IPS DF 19.7 (cell line): Measurements from ENCODE around the gene ACER3.
"Not testable (repeated sequence)": the region's sequence is repeated elsewhere in the genome, so short reads cannot be mapped to it uniquely, and the experiment has no call there.

Experiments
- DNase-seq: peaks from one replicate; pipeline ENCODE4 v3.0.0-alpha.2; 2013; ENCODE audit warnings: low read depth, low spot score

The ACER3 gene

GRCh38 chr11:76860539-76861475 lies at the start of gene ACER3:
Gene ACER3 (plus strand): TSS chr11:76860918. CDS start chr11:76860977, 59 bp downstream.
- no peak for DNase-seq

GRCh38 chr11:76811259-76811658 lies 49.5 kb upstream of the ACER3 start:
- no peak for DNase-seq

DNA sequence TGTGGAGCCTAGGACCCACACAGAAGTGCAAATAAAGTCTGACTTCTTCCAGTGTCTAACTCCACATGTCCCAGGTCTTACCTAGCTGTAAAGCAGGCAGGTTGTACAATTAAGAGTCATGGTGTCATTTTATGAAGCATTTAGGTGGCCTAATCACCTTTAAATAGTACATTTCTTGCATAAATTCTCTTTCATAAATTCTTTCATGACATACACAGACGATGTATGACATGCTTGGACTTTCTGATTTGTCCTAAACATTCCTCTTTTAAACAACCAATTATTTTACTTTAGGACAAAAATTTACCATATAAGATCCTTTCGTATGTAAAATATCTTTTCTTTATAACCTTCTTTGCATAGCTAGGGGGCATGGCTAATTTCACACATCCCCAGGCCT lies 46.3 kb upstream of the ACER3 start:
- no peak for DNase-seq

DNA sequence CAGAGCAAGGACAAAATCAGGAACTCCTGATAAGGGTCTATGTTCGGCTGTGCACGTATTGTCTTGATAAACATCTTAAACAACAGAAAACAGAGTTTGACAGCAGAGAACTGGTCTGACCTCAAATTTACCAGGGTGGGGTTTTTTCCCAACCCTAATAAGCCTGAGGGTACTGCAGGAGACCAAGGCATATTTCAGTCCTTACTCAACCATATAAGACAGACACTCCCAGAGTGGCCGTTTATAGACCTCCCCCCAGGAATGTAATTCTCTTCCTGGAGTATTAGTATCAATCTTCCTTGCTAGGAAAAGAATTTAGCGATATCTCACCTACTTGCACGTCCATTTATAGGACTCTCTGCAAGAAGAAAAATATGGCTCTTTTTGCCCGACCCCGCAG lies 45.0 kb upstream of the ACER3 start:
- DNase-seq, result not testable (repeated sequence)

DNA sequence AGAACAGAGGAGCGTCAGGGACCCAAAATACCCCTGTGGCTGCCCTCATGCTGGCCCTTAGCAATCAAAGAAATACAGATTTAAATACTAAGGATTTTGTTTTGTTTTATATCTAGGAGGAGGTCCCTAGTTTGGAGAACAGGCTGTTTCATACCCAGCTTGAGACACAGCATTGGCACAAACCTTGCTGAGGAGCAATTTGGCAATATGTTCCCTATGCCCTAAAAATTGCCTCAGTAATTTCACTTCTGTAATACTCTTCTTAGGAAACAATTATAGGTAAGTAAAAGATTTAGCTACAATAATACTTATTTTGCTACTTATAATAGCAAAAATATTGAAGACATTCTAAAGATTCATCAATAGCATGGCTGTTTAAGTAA lies 40.5 kb upstream of the ACER3 start:
- no peak for DNase-seq

DNA sequence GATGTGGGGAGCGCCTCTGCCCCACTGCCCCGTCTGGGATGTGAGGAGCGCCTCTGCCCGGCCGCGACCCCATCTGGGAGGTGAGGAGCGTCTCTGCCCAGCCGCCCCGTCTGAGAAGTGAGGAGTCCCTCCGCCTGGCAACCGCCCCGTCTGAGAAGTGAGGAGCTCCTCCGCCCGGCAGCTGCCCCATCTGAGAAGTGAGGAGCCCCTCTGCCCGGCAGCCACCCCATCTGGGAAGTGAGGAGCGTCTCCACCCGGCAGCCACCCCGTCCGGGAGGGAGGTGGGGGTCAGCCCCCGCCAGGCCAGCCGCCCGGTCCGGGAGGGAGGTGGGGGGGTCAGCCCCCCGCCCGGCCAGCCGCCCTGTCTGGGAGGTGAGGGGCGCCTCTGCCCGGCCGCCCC lies 39.3 kb upstream of the ACER3 start:
- DNase-seq, result not testable (repeated sequence)

GRCh38 chr11:76822406-76822805 lies 38.3 kb upstream of the ACER3 start:
- no peak for DNase-seq

GRCh38 chr11:76823481-76824028 lies 37.2 kb upstream of the ACER3 start:
- DNase-seq, result no peak

DNA sequence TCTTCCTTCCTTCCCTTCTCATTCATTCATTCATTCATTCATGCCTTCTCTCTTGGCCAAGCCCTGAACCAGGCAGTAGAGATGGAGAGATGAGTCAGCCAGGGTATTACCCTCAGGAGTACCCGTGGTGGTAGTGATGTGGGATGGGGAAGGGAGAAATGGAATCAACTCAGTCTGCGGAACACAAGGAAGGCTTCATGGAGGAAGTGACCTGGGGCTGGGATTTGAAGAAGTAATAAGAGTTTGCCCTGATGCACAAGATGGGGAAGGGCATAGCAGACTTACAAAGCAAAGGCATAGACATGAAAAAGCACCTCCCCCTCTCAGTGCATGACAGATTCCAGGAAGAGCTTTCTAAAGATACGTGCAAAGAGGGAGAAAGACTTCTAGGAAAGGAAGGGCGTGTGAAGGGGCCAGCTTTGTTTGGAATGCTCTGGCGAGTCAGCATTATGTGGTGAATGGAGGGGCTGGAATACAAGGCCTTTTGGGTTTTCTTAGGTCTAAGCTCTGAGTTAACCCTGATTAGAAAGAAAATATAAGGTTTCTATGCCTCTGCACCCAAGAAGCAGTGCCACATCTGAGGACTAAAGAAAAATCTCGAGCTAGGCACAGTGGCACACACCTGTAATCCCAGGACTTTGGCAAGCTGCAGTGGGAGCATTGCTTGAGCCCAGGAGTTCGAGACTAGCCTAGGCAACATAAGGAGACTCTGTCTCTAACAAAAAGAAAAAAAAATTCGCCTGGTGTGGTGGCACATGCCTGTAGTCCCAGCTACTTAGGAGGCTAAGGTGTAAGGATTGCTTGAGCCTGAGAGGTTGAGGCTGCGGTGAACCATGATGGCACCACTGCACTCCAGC lies 36.4 kb upstream of the ACER3 start:
- DNase-seq, result no peak

- no peak for DNase-seq
These were observed 35.6 kb upstream of the ACER3 start for GRCh38 chr11:76824980-76825725.

- DNase-seq, result no peak
These were observed 34.9 kb upstream of the ACER3 start for GRCh38 chr11:76825726-76826396.

DNA sequence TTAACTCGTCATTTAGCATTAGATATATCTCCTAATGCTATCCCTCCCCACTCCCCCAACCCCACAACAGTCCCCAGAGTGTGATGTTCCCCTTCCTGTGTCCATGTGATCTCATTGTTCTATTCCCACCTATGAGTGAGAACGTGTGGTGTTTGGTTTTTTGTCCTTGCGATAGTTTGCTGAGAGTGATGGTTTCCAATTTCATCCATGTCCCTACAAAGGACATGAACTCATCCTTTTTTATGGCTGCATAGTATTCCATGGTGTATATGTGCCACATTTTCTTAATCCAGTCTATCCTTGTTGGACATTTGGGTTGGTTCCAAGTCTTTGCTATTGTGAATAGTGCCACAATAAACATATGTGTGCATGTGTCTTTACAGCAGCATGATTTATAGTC lies 34.2 kb upstream of the ACER3 start:
- DNase-seq, result not testable (repeated sequence)

DNA sequence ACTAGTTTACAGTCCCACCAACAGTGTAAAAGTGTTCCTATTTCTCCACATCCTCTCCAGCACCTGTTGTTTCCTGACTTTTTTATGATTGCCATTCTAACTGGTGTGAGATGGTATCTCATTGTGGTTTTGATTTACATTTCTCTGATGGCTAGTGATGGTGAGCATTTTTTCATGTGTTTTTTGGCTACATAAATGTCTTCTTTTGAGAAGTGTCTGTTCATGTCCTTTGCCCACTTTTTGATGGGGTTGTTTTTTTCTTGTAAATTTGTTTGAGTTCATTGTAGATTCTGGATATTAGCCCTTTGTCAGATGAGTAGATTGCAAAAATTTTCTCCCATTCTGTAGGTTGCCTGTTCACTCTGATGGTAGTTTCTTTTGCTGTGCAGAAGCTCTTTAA lies 33.7 kb upstream of the ACER3 start:
- not testable (repeated sequence) for DNase-seq

GRCh38 chr11:76830639-76831327 lies 29.9 kb upstream of the ACER3 start:
- DNase-seq, result no peak

DNA sequence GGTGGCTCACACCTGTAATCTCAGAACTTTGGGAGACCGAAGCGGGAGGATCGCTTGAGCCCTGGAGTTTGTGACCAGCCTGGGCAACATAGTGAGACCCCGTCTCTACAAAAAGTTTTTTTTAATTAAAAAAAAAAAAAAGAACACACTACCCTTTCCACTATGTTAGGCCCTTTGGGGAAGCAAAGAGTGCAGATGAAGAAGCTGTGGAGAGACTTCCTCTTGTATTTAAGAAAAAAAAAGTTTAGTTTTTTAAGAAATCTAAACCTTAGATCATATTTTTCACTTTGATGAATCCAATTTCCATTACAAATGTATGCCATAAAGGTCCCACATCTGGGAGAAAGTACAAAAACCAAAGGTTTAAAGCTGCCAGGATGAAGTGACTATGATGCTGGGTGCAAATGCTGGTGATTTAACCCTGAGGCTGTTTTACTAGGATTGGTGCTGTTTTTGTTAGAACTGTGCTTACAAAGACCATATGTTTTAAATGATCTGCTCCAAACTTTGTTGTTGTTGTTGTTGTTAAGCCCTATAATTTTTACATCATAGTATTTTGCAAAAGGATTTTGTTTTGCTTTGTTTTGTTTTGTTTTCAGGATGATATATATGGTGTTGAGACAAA lies 28.9 kb upstream of the ACER3 start:
- no peak for DNase-seq

DNA sequence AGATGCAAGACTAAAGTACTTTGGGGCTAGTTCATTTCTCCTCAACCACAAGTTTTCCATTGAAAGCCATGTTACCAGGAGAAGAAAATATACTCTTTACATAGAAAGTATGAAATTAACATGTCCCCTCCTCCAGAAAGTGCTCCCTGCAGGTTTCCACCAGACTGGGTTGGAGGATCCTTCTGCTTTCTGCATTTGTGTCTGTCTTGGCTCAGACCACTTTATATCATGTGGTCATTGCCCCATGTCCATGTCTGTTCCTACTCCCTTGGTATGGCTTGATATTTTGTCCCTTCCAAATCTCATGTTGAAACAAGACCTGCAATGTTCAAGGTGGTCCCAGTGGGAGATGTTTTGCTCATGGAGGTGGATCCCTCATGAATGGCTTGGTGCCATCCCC lies 28.4 kb upstream of the ACER3 start:
- DNase-seq, result no peak

DNA sequence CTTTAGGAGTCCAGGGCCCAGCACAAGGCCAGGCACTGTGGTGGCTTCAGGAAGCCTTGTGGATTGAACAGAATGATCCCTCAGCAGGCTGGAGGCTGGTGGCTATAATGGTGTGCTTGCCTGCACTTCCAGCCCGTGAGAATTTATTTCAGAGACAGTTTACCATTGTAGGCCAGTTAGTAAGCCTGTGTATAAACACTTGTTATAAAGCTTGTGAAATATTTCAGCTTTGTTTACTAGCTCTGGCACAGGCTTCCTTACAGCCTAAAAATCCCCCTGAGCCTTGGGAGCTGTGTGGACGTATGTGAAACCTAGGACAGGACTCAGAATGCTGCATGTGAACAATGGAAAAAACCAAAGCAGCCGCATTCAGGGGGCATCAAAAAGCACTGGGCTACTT lies 26.6 kb upstream of the ACER3 start:
- DNase-seq, result no peak

DNA sequence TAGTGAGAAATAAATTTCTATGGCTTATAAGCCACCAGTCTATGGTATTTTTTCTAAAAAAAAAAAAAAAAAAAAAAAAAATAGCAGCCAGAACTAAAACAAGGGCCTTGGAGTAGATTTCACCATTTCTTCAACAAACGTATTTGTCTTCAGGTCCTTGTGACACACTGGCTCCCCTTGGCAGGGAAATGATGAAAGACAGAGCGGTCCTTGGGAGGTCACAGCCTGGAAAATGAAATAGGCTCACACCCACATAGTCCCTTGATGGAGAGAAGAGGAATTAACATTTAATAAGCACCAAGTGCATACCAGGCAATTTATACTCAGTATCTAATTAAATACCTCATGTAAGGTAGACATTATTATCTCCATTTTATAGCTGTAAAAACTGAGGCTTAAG lies 25.7 kb upstream of the ACER3 start:
- no peak for DNase-seq

DNA sequence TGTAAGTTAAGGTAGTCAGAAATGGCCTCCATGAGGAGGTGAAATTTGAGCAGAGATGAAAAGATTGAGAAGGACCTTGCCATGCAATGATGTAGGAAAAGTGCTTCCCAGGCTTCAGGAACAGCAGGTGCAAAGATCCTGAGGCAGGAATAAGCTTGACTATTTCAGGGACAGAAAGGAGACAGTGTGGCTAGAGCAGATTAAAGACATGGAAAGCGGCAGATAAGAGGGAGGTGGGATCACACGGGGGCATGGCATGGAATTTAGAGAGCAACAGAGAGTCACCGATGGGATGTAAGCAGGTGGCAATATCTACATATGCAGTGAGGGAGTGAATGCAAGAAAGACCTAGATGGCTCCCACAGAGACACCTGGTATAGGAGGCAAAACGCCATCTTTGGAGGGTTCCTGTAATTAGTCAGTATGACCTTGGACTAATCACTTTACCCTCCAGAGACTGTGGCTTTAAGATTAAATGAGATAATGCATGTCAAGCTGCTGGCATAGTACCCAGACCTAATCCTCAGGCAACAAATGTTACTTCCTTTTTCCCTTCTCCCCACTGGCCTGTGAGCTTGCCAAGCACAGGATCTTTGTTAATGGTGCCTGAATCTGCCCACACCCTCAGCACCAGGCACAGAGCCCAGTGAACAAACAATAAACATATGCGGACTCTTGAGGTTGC lies 24.6 kb upstream of the ACER3 start:
- no peak for DNase-seq
